ENCODE results near the gene TRAIP.

The TRAIP gene

DNA sequence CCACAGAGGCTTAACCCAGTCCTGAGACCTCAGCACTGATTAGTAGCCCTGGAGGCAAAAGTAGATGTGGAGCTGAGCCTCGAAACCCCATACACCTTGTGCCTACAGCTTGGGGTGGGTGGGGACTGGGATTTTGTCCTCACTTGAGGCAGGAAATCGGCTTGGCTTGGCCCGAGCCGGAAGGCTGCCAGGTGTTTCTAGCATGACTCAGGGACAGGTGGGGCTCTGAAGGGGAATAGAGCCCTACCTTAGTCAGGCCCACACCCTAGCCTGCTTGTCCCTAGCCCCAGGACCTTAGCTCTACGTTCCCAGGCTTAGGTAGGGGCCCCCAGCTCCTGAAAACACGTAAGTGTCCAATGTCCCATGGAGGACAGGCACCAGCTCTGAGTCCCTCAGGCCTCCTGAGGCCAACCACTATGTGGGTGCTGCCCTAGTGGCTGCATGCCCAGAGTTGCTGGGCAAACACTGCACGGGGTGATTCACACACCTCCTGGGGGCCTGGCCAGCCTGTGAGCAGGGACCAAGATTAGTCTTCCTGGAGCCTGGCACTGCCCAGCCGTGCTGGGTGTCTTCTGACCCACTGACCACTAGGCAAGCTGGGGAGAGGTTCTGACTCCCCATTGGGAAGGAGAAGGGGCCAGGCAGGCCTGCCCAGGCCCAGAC is 44.3 kb upstream of the TRAIP start:
- no peak for DNase-seq (ENCODE audit: extremely low spot score)
- no peak for TF ChIP-seq CTCF (IDR thresholded peaks at IDR 0.05; ENCODE audit: control extremely low read depth, extremely low read depth, low read depth, missing control alignments)
- POLR2A ChIA-PET, result interaction anchor here (0.5 to 0.6 kb wide), 2 partner anchors 21 to 46 kb away, joined by 3 to 5 read pairs; no protein-coding TSS in a partner anchor
- CTCF ChIA-PET, result interaction anchor here (0.8 to 2.1 kb wide), 9 partner anchors 13 to 98 kb away, joined by 3 to 10 read pairs (median 4); partner anchors contain the start of genes INKA1 and MON1A

DNA sequence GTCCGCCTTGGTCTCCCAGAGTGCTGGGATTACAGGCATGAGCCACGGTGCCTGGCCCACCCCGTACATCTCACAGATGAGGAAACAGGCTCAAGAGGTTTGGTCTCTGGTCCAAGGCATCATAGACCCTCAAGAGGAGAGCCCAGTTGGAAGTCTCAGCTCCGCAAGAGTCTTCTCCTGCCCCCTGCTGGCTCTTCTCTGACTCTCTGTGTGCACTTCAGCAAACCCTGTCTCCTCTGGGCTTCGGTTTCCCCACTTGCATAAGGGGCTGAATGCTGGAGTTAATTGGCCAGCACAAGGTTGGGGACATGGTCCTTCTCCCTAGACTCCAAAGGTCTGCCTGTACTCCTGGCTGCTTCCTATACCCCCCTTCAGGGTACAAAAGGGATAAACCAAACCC is 43.5 kb upstream of the TRAIP start:
- no peak for DNase-seq (ENCODE audit: extremely low spot score)
- CTCF ChIA-PET, result interaction anchor here (1.0 to 2.1 kb wide), 5 partner anchors 30 to 97 kb away, joined by 3 to 10 read pairs (median 3); partner anchors contain the start of genes INKA1 and MON1A
- POLR2A ChIA-PET, result interaction anchor here (0.5 kb wide), 1 partner anchor 47 kb away, joined by 5 read pairs; no protein-coding TSS in a partner anchor
- no peak for TF ChIP-seq CTCF (IDR thresholded peaks at IDR 0.05; ENCODE audit: control extremely low read depth, extremely low read depth, low read depth, missing control alignments)

GRCh38 chr3:49898991-49899390 is 42.6 kb upstream of the TRAIP start:
- DNase-seq (ENCODE audit: extremely low spot score), result no peak
- TF ChIP-seq CTCF (IDR thresholded peaks at IDR 0.05; ENCODE audit: control extremely low read depth, extremely low read depth, low read depth, missing control alignments), result no peak
- POLR2A ChIA-PET, result no interaction called here
- CTCF ChIA-PET, result no interaction called here

DNA sequence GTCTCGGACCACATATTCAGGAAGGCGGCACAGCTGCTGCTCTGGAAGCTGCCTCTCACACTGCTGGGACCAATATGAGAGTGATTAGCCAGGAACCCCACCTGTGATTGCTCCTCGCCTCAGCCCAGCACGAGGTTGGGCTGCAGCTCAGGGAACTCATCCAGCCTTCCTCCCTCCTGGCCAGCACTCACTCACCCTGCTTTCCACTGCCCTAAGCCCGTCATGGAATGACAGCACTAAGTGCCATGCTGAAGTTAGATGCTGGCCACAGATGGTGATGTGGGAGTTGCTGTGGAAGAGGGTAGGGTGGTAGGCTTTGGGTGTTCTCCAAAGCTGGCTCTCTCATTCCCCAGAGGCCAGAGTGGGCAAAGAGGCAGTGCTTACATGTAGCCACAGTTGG is 40.0 kb upstream of the TRAIP start:
- ChIA-PET POLR2A (no interaction called here), CTCF (no interaction called here)
- no peak for DNase-seq (ENCODE audit: extremely low spot score)
- TF ChIP-seq CTCF (IDR thresholded peaks at IDR 0.05; ENCODE audit: control extremely low read depth, extremely low read depth, low read depth, missing control alignments), result no peak

GRCh38 chr3:49895791-49896190 is 39.4 kb upstream of the TRAIP start:
- ChIA-PET POLR2A (no interaction called here), CTCF (no interaction called here)
- no peak for TF ChIP-seq CTCF (IDR thresholded peaks at IDR 0.05; ENCODE audit: control extremely low read depth, extremely low read depth, low read depth, missing control alignments)
- no peak for DNase-seq (ENCODE audit: extremely low spot score)

DNA sequence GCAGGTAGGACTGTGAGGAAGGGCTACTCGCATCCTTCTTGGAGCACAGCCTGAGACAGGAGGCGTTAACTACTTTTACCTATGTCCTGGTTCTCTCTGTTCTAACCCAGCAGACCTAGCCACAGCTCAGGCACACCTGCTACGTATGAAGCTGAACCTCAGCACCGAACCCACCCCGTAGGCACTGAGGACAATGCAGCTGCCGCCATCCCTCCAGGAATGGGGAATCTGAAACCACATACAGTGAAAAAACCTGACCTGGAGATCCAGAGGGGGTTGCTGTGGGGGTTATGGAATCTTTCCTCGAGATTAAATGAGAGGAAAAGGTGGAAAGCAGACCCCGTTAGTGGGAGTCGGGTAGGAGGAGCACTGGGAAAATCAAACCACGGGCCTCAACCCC is 32.9 kb upstream of the TRAIP start:
- no peak for DNase-seq (ENCODE audit: extremely low spot score)
- no peak for TF ChIP-seq CTCF (IDR thresholded peaks at IDR 0.05; ENCODE audit: control extremely low read depth, extremely low read depth, low read depth, missing control alignments)
- ChIA-PET CTCF (interaction anchor here (1.3 kb wide), 2 partner anchors 11 to 51 kb away, joined by 4 to 5 read pairs; no protein-coding TSS in a partner anchor), POLR2A (no interaction called here)

Measured in GM10248 (cell line).